ENCODE measurements around the gene TTC21A. TPM values are rescaled to one million over a fixed set of nuclear protein-coding genes. Genes with fewer than 3 reads are reported as not detected.

The TTC21A gene
- total RNA-seq, 1 experiment from 2014 or later: 9.5 TPM

DNA sequence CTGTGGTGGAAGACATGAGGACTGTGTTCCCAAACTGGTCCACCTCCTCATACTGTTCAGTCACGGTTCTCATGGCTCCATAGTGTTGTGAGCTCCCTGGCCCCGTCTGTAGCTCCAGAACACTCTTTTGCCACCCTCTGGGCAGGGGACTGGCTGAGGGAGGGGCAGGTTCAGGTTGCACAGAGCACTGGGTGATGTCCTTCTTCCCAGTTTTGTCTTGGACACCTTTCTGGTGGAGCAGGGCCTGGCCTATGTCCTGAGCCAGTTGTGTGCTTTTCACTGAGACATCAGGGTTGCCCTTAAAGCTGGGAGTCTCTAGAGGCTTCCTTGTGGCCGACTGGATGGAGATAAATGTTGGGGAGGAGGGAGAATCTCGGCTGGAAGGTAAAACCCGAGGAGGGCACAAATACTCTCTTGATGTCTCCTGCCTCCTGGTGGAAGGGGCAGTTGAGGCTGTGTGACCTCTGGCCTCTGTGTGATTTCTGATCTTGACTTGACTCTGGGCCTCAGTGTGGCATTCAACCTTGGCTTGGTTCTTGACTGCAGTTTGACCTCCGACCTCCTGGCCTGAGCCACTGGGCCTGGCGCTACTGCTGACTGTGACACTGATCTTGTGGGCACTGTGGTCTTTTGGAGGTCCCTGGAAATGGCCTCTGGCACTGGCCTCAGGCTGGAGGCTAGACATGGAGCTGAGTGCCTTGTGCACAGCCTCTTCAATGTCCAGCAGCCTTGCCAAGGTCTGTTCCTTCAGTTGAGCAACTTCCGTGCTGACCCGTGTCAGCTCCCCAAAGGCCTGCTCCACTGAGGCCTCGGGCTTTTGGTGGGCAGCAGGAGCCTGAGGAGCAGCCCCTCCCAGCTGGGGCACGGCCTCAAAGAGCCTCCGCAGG is 76.8 kb downstream of the TTC21A start:
- Histone ChIP-seq H3K27ac (no peak overlapping the region), H3K79me2 (ENCODE audit: low read depth) (no peaks in the 10 kb centered on the region), H4K20me1 (ENCODE audit: insufficient read depth) (no peaks in the 10 kb centered on the region), H3K9me3 (ENCODE audit: insufficient read depth, low read depth) (no peaks in the 10 kb centered on the region), H3F3A (ENCODE audit: insufficient read depth, low read depth) (peaks cover 12% of the 10 kb centered on the region), H3K4me3 (no peak overlapping the region), H3K4me2 (no peak overlapping the region), H2AFZ (no peak overlapping the region), H3K36me3 (ENCODE audit: low read depth) (no peaks in the 10 kb centered on the region), H3K27me3 (ENCODE audit: insufficient read depth, low read depth) (no peaks in the 10 kb centered on the region), H3K4me1 (replicated peaks; ENCODE audit: insufficient read depth) (peaks cover 17% of the 10 kb centered on the region), H3K9me2 (ENCODE audit: insufficient read depth) (no peaks in the 10 kb centered on the region)
- DNase-seq: no peak
- no TSS peak for BruUV-seq (replicated peaks)
- POLR2A ChIA-PET (ENCODE audit: unreplicated experiment): interaction anchor here (0.6 kb wide), 1 partner anchor 729 kb away, joined by 3 read pairs; no protein-coding TSS in a partner anchor
- TF ChIP-seq EZH2 (IDR thresholded peaks at IDR 0.05; ENCODE audit: low read depth): no peak
- intact Hi-C loops (cut with micrococcal nuclease; ENCODE audit: unreplicated experiment): loop anchor here (5.0 kb wide), 1 partner anchor 77 kb away; the partner anchor contains the start of genes GORASP1 and TTC21A
- CTCF ChIA-PET: no interaction called here

DNA sequence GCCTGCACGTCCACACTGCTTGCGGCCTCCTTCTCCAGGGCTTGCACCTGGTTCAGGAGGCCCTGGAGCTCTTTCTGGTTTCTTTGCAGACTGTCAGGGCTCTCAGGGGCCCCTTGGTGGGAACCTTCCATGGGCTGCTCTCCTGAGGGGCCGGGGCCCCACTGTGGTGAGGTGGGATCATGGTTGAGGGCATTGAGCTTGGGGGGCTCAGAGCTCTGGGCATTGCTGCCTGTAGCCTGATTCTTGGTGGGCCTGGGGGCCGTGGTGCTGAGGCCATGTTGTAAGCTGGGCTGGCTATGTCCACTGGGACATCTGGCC is 77.4 kb downstream of the TTC21A start:
- Histone ChIP-seq H2AFZ (no peak overlapping the region), H3K9me2 (ENCODE audit: insufficient read depth) (no peaks in the 10 kb centered on the region), H3K79me2 (ENCODE audit: low read depth) (no peaks in the 10 kb centered on the region), H3K4me1 (replicated peaks; ENCODE audit: insufficient read depth) (peaks cover 11% of the 10 kb centered on the region), H3K9me3 (ENCODE audit: insufficient read depth, low read depth) (no peaks in the 10 kb centered on the region), H3F3A (ENCODE audit: insufficient read depth, low read depth) (peaks cover 12% of the 10 kb centered on the region), H3K4me2 (no peak overlapping the region), H3K27ac (no peak overlapping the region), H3K4me3 (no peak overlapping the region), H3K27me3 (ENCODE audit: insufficient read depth, low read depth) (no peaks in the 10 kb centered on the region), H3K36me3 (ENCODE audit: low read depth) (no peaks in the 10 kb centered on the region), H4K20me1 (ENCODE audit: insufficient read depth) (no peaks in the 10 kb centered on the region)
- intact Hi-C loops (cut with micrococcal nuclease; ENCODE audit: unreplicated experiment): loop anchor here (5.0 kb wide), 1 partner anchor 78 kb away; the partner anchor contains the start of genes GORASP1 and TTC21A
- ChIA-PET CTCF (no interaction called here), POLR2A (ENCODE audit: unreplicated experiment) (no interaction called here)
- TF ChIP-seq EZH2 (IDR thresholded peaks at IDR 0.05; ENCODE audit: low read depth): no peak
- TF ChIP-seq, protein P1, sequence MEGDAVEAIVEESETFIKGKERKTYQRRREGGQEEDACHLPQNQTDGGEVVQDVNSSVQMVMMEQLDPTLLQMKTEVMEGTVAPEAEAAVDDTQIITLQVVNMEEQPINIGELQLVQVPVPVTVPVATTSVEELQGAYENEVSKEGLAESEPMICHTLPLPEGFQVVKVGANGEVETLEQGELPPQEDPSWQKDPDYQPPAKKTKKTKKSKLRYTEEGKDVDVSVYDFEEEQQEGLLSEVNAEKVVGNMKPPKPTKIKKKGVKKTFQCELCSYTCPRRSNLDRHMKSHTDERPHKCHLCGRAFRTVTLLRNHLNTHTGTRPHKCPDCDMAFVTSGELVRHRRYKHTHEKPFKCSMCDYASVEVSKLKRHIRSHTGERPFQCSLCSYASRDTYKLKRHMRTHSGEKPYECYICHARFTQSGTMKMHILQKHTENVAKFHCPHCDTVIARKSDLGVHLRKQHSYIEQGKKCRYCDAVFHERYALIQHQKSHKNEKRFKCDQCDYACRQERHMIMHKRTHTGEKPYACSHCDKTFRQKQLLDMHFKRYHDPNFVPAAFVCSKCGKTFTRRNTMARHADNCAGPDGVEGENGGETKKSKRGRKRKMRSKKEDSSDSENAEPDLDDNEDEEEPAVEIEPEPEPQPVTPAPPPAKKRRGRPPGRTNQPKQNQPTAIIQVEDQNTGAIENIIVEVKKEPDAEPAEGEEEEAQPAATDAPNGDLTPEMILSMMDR (conservative IDR thresholded peaks at IDR 0.05): no peak
- no TSS peak for BruUV-seq (replicated peaks)
- no peak for DNase-seq

DNA sequence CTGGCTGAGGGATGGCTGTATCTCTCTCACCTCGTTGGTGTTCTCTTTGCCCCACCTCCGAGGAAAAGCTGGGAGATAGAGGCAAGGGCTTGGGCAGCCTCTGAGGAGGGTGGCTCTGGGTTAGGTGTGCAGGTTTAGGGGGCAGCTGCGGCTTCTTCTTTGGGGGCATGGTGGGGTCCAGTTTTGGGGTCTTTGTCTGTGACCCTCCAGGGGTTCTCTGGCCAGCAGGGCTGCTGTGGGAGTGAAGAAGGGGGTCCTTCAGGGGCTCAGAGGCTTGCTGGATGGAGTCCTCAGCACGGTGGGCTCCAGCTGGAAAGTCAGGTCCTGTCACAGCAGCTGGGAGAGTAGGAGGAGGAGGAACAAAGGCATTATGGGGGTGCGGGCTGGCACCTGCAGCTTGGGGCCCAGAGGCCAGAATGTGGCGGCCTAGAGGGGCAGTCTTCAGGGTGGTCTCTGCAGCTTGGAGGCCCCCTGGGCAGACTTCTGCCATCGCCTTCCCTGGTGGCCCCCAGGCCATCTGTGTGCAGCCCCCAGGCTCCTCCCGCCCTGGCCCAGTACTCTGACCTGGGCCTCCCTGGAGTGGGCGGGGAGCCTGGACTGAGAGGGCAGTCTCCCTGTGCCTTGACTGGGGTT is 78.0 kb downstream of the TTC21A start:
- intact Hi-C loops (cut with micrococcal nuclease; ENCODE audit: unreplicated experiment): no loop called here
- BruUV-seq (replicated peaks): no TSS peak
- Histone ChIP-seq H3K36me3 (ENCODE audit: low read depth) (no peaks in the 10 kb centered on the region), H3K4me3 (no peak overlapping the region), H3K79me2 (ENCODE audit: low read depth) (no peaks in the 10 kb centered on the region), H4K20me1 (ENCODE audit: insufficient read depth) (no peaks in the 10 kb centered on the region), H3K27me3 (ENCODE audit: insufficient read depth, low read depth) (no peaks in the 10 kb centered on the region), H3K9me3 (ENCODE audit: insufficient read depth, low read depth) (no peaks in the 10 kb centered on the region), H3K9me2 (ENCODE audit: insufficient read depth) (no peaks in the 10 kb centered on the region), H3K4me1 (replicated peaks; ENCODE audit: insufficient read depth) (peaks cover 6% of the 10 kb centered on the region), H2AFZ (no peak overlapping the region), H3F3A (ENCODE audit: insufficient read depth, low read depth) (peaks cover 12% of the 10 kb centered on the region), H3K27ac (no peak overlapping the region), H3K4me2 (no peak overlapping the region)
- POLR2A ChIA-PET (ENCODE audit: unreplicated experiment): no interaction called here
- no peak for DNase-seq
- CTCF ChIA-PET: no interaction called here
- TF ChIP-seq, protein P1 (conservative IDR thresholded peaks at IDR 0.05): no peak
- no peak for TF ChIP-seq EZH2 (IDR thresholded peaks at IDR 0.05; ENCODE audit: low read depth)

Measured in PC-9 (cell line).